Astrocyte of the spinal cord (primary cell): ENCODE data around the gene NEK9.
A peak's percentile ranks its signal among the peaks of the same experiment; 100 is the strongest.

Experiments used
- DNase-seq: peaks from one replicate; pipeline ENCODE4 v3.0.0; 2011; ENCODE audit warnings: low read depth, low spot score
- H3K4me3 ChIP-seq: 2 replicates; pipeline ENCODE4 v1.5.1; 2011; ENCODE audit warnings: low read depth, mild to moderate bottlenecking, low read length, moderate library complexity
- CTCF ChIP-seq: IDR thresholded peaks from 2 replicates; pipeline ENCODE4 v1.5.1; 2012; ENCODE audit warnings: low read depth, mild to moderate bottlenecking, low read length, inconsistent platforms
- in situ Hi-C: cut with HindIII; loops from 2 replicates; pipeline ENCODE4 v1.10.0; 2017; ENCODE audit warnings: low sequenced_read_pairs

The NEK9 gene

GRCh38 chr14:75126679-75127473 lies at the start of gene NEK9:
NEK9 (minus strand) TSS chr14:75127048; CDS start chr14:75126921, 127 bp downstream.
- in situ Hi-C loops = loop anchor here (10.0 kb wide), 1 partner anchor 178 kb away; no protein-coding TSS in a partner anchor
- H3K4me3 ChIP-seq = peak within 1 kb of the TSS; percentile 53
- DNase-seq = peak; percentile 86
- no peak for TF ChIP-seq CTCF

DNA sequence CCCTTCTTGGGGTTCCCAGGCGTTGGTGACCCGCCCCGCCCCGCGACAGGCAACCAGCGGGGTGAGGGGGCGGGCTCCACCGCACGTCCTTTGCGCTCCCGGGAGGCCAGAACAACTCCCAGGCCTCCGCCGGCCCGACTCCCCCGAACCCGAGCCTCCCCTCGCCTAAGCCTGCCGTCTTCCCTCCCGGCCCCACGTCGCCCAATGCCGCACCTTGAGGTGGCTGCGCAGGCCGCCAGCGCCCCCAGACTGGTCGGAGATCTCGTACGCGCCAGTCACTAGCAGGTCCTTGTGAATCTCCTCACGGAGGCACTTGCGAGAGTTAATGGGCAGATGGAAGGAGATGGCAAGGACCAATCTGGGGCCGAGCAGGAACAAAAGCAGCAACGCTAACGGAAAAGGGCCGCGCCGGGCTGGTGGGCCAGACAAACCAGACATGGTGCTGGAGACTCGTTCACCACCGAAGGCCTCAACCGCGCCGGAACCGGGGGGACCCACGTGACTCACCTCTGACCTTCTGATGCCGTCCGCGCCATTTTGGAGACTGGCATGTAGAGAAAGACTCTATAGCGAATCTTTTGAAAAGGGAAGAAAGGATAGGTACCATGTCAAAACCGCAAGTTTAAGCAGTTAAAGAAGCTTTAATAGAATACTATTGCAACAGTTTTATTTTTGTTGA lies 49.4 kb upstream of the NEK9 start, which contains the start of gene TMED10:
TMED10 (minus strand) TSS at position 471 of the 679 bp plus-strand sequence; CDS start at position 438, 33 bp downstream.
- TF ChIP-seq CTCF = no peak
- in situ Hi-C loops = no loop called here
- DNase-seq = peak; percentile 93
- peak within 1 kb of the TSS; percentile 76 for H3K4me3 ChIP-seq

- no peak for DNase-seq
- in situ Hi-C loops = no loop called here
- no peak for TF ChIP-seq CTCF
- peak overlapping the region; percentile 76 for H3K4me3 ChIP-seq
Measured at GRCh38 chr14:75175677-75176141, 48.9 kb upstream of the NEK9 start.

GRCh38 chr14:75174066-75174465 lies 47.2 kb upstream of the NEK9 start:
- no peak for DNase-seq
- H3K4me3 ChIP-seq = no peak overlapping the region
- TF ChIP-seq CTCF = no peak
- in situ Hi-C loops = no loop called here

- H3K4me3 ChIP-seq = no peak overlapping the region
- in situ Hi-C loops = no loop called here
- DNase-seq = no peak
- TF ChIP-seq CTCF = no peak
Measured at GRCh38 chr14:75170772-75171171, 43.9 kb upstream of the NEK9 start.

DNA sequence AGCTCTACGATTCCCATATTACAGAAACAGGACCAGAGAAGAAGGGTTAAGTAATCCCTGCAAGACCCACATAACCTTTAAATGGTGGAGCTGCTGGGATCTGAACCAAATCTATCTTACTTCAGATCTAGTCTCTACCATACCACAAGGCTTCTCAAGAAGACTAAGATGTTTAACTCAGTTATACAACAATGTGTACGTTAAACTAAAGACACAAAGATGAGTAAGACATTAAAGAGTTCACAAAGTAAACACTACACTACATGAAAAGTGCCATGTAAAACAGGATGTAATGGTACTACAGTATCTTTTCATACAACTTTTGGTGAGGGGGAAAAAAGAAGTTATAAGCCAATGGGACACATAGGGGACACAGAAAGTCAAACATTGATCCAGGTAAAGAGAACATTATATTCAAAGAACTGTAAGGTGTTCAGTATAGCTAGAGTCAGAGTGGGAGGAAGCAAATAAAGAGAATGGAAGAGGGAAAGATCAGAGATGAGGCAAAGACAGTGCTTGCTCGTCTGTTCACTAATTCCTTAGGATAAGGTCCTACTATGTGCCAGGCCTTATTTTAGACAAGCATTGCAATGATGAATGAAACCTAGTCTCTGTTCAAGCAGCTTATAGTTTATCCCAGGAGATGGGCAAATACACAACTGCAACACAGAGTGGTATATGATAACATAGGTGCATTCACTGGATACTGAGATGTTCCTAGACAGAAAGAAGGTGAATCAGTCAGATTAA lies 41.9 kb upstream of the NEK9 start:
- in situ Hi-C loops = no loop called here
- no peak for TF ChIP-seq CTCF
- no peak for DNase-seq

More for the DNA sequence above, 41.9 kb upstream of the NEK9 start:
- H3K4me3 ChIP-seq = no peak overlapping the region
